Stimulated activated CD4-positive, alpha-beta T cell treated with anti-CD3 and anti-CD28 coated beads, Interleukin-2, amount 100 ng/mL, for 48 hours (primary cell): Measurements from ENCODE around the gene GRB7.
"Not testable (repeated sequence)": the region's sequence is repeated elsewhere in the genome, so short reads cannot be mapped to it uniquely, and the experiment has no call there.

Experiments used
- DNase-seq, 2 donors: peaks; one replicate each; pipeline ENCODE4 v3.0.0-alpha.2; 2020

The GRB7 gene

DNA sequence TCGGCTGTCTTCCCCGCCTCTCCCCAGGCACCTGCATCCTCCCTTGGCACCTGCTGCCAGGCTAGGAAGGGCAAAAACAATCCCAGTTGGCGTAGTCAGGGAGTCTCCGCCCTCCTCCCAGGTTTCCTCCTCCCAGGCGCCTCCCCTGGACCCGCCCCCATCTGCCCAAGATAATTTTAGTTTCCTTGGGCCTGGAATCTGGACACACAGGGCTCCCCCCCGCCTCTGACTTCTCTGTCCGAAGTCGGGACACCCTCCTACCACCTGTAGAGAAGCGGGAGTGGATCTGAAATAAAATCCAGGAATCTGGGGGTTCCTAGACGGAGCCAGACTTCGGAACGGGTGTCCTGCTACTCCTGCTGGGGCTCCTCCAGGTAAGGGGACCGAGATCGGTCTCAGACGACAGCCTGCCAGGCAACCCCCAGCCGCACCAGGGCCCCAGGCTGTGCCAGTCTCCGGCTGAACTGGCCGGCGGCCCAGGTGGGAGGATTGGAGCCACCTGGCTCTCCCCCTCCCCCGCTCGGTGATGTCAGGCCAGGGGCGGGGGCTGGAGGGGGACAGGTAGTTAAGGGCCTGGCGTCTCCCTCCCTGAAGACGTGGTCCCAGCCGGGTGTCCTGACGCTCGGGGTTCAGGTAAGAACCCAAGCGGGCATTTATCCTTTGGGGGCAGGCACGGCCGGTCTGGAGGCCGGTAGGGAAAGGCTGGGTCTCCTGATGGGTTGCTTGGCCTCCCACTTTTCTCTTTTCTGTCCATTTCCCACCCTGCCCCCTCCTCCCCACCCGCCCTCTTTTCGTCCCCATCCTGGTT lies at the start of gene GRB7:
TSS of gene GRB7 (plus strand) at position 179 of the 808 bp plus-strand sequence. CDS start 4,364 bp downstream, outside the sequence.
- DNase-seq: no peak

DNA sequence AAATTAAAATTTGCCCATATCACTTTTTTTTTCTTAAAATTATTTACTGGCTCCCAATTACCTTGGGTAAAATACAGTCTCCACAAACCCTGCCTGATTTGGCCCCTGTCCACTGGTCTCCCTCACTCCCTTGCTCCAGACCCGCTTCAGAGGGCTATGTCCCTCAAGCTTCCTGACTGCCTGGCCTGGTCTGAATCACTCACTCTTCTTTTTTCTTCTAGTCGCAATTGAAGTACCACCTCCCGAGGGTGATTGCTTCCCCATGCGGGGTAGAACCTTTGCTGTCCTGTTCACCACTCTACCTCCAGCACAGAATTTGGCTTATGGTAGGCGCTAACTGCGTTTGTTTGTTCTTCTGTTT lies 49.3 kb upstream of the GRB7 start:
- no peak for DNase-seq

GRCh38 chr17:39688945-39689344 lies 48.8 kb upstream of the GRB7 start:
- DNase-seq: no peak

- DNase-seq: no peak
These were observed 43.1 kb upstream of the GRB7 start for GRCh38 chr17:39694593-39694992.

GRCh38 chr17:39695089-39695474 lies 42.7 kb upstream of the GRB7 start:
- DNase-seq: no peak

- DNase-seq: no peak
These were observed 41.0 kb upstream of the GRB7 start for GRCh38 chr17:39696731-39697130.

DNA sequence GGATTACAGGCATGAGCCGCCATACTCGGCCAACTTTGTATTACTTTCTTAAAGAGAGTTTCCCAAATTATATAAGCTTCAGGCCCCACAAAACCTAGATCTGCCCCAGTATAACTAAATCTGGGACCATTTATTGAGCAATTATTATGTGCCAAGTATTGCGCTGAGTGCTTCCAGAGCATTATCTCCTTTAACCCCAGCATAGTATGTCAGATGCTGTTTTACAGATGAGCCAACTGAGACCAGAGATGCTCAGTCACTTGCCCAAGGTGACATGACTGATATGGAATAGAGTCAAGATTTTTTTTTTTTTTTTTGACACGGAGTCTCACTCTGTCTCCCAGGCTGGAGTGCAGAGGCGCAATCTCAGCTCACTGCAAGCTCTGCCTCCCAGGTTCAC lies 39.8 kb upstream of the GRB7 start:
- DNase-seq: no peak

GRCh38 chr17:39699157-39699817 lies 38.5 kb upstream of the GRB7 start:
- DNase-seq: not testable (repeated sequence)

DNA sequence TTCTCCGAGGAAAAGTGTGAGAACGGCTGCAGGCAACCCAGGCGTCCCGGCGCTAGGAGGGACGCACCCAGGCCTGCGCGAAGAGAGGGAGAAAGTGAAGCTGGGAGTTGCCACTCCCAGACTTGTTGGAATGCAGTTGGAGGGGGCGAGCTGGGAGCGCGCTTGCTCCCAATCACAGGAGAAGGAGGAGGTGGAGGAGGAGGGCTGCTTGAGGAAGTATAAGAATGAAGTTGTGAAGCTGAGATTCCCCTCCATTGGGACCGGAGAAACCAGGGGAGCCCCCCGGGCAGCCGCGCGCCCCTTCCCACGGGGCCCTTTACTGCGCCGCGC lies 38.0 kb upstream of the GRB7 start, which contains the start of gene ERBB2:
TSS of gene ERBB2 (plus strand) at position 247 of the 330 bp plus-strand sequence. CDS start 175 bp downstream, outside the sequence.
- no peak for DNase-seq

GRCh38 chr17:39700148-39700987 lies 37.4 kb upstream of the GRB7 start:
- DNase-seq: no peak

DNA sequence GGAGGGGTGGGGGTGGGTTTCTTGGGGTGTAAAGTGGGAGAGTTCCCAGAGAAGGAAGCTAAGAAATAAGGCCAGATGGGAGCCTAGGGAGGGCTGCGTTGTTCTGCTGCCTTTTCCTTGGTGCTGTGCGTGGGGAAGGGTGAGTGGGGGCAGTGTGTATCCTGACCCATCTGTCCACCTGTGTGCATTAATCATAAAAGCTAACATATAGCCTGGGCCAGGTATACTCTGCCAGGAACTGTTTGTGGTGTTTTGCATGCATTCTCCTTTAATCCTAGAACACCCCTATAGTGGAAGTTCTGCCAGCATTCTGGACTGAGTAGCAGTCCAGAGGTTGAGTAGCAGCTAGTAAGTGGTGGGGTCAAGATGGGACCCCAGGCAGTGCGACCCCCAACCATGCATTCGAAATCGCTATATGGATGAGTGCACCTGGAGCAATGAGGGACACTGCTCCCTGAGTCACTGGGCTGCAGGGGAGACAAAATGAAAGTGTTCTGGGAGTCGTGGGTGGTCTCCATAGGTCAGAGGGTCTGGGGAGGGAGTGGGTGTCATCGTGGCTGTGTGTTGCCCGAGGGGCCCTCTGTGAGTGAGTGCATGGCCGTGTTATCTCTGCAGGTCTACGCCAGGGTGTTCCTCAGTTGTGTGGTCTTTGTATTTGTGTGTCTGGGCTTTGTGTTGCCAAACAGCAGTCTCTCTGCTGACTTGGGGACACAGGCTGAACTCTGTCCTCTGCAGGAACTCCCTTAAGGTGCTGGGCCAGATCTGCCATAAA lies 36.5 kb upstream of the GRB7 start:
- no peak for DNase-seq

- DNase-seq: no peak
These were observed 35.8 kb upstream of the GRB7 start for GRCh38 chr17:39701784-39702422.

- no peak for DNase-seq
These were observed 34.5 kb upstream of the GRB7 start for GRCh38 chr17:39702901-39703893.

GRCh38 chr17:39703913-39704312 lies 33.8 kb upstream of the GRB7 start:
- no peak for DNase-seq

- no peak for DNase-seq
These were observed 32.8 kb upstream of the GRB7 start for GRCh38 chr17:39704821-39705551.

DNA sequence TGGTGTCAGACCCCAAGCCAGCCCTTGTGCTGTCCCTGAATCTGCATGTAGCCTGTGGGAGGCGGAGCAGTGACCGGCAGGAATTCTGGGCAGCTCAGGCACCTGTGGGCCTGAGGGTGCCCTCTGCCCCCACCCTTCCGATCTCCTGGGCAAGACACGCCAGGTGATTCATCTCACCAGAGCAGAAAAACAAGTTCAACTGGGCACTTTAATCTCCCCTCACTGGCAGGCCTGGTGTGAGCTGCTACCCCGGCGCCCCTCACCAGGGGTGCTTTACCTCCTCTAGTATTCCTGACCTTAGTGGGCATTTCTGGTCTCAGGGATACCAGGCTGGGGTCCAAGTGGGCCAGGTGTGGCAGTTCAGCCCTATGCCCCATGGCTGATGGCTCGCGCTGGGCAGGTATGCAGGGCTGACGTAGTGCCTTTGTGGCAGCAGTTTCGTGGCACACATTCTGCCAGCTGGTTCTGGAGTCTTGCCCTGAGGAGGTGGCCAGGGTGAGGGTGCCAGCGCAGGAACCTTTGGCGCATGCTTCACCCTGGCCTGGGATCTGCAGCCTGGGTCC lies 31.9 kb upstream of the GRB7 start:
- no peak for DNase-seq

- DNase-seq: no peak
These were observed 31.4 kb upstream of the GRB7 start for GRCh38 chr17:39706383-39706782.

DNA sequence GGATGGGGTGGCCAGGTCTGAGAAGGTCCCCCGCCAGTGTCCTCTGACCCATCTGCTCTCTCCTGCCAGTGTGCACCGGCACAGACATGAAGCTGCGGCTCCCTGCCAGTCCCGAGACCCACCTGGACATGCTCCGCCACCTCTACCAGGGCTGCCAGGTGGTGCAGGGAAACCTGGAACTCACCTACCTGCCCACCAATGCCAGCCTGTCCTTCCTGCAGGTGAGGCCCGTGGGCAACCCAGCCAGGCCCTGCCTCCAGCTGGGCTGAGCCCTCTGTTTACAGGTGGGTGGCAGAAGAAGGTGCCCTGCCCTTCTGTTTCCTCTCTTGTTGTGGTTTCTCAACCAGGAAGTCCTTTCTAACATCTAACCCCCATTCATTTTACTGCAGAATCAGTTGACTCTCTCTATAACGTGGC lies 30.8 kb upstream of the GRB7 start:
- DNase-seq: no peak

DNA sequence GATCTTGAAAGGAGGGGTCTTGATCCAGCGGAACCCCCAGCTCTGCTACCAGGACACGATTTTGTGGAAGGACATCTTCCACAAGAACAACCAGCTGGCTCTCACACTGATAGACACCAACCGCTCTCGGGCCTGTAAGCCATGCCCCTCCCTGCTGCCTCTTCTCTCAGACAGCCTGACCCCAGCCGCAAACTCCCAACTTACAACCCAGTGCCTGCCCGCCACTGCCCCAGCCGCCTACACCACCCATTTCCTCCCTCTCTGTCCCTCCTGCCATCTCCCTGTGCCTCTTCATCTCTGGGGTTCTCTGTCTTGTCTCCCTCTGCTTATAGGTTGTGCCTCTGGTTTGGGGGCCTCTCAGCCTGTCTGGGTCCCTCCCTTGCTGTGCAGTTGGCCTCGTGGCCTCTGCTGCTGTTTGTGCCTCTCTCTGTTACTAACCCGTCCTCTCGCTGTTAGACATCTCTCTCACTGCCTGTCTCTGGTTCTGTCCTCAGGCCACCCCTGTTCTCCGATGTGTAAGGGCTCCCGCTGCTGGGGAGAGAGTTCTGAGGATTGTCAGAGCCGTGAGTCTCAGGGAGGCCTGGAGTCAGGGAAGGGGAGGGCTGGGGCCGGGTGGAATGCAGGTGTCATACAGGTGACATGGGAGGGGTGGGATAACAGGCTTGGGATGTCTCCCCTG lies 28.3 kb upstream of the GRB7 start:
- DNase-seq: no peak
